Measurements from ENCODE around the gene CTBP2.

Gene CTBP2

GRCh38 chr10:125017547-125018298, 142.6 kb downstream of the CTBP2 start:
- no peak overlapping the region for H3K4me3 ChIP-seq (ENCODE audit: insufficient read depth, low read length, poor library complexity, severe bottlenecking)
- H4K20me1 ChIP-seq (ENCODE audit: low read depth, low read length): no peaks in the 10 kb centered on the region
- peaks cover 6% of the 10 kb centered on the region; the same call in 1 of the 2 replicates for H3K27me3 ChIP-seq (ENCODE audit: low read length)
- TF ChIP-seq, protein P1, sequence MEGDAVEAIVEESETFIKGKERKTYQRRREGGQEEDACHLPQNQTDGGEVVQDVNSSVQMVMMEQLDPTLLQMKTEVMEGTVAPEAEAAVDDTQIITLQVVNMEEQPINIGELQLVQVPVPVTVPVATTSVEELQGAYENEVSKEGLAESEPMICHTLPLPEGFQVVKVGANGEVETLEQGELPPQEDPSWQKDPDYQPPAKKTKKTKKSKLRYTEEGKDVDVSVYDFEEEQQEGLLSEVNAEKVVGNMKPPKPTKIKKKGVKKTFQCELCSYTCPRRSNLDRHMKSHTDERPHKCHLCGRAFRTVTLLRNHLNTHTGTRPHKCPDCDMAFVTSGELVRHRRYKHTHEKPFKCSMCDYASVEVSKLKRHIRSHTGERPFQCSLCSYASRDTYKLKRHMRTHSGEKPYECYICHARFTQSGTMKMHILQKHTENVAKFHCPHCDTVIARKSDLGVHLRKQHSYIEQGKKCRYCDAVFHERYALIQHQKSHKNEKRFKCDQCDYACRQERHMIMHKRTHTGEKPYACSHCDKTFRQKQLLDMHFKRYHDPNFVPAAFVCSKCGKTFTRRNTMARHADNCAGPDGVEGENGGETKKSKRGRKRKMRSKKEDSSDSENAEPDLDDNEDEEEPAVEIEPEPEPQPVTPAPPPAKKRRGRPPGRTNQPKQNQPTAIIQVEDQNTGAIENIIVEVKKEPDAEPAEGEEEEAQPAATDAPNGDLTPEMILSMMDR (IDR thresholded peaks at IDR 0.05; ENCODE audit: insufficient read depth, low read length, poor library complexity, severe bottlenecking): no peak
- no peak for TF ChIP-seq EZH2phosphoT487 (conservative IDR thresholded peaks at IDR 0.05; ENCODE audit: low read length)
- no peak overlapping the region for H2AFZ ChIP-seq (ENCODE audit: low read depth, low read length, severe bottlenecking)
- no peaks in the 10 kb centered on the region for H3K9me2 ChIP-seq (replicated peaks; ENCODE audit: insufficient read depth, low read length)
- H3K9me3 ChIP-seq (ENCODE audit: insufficient read depth, low read length): no peaks in the 10 kb centered on the region
- no peaks in the 10 kb centered on the region for H3F3A ChIP-seq (ENCODE audit: insufficient read depth)
- H3K4me2 ChIP-seq (ENCODE audit: low read depth, low read length, poor library complexity, severe bottlenecking): no peak overlapping the region
- H3K27ac ChIP-seq (ENCODE audit: low read depth, low read length): no peak overlapping the region
- no peaks in the 10 kb centered on the region for H3K79me2 ChIP-seq (ENCODE audit: insufficient read depth, low read length)
- H3K9ac ChIP-seq (ENCODE audit: low read length): no peak overlapping the region
- H3K36me3 ChIP-seq (ENCODE audit: low read length): no peaks in the 10 kb centered on the region

- no peaks in the 10 kb centered on the region for H3K36me3 ChIP-seq (ENCODE audit: low read length)
- no peak overlapping the region for H3K27ac ChIP-seq (ENCODE audit: low read depth, low read length)
- no peak overlapping the region for H3K4me3 ChIP-seq (ENCODE audit: insufficient read depth, low read length, poor library complexity, severe bottlenecking)
- H3K9me3 ChIP-seq (ENCODE audit: insufficient read depth, low read length): no peaks in the 10 kb centered on the region
- H4K20me1 ChIP-seq (ENCODE audit: low read depth, low read length): no peaks in the 10 kb centered on the region
- TF ChIP-seq, protein P1 (IDR thresholded peaks at IDR 0.05; ENCODE audit: insufficient read depth, low read length, poor library complexity, severe bottlenecking): no peak
- no peak for TF ChIP-seq EZH2phosphoT487 (conservative IDR thresholded peaks at IDR 0.05; ENCODE audit: low read length)
- peaks cover 6% of the 10 kb centered on the region; the same call in 1 of the 2 replicates for H3K27me3 ChIP-seq (ENCODE audit: low read length)
- H3K9me2 ChIP-seq (replicated peaks; ENCODE audit: insufficient read depth, low read length): no peaks in the 10 kb centered on the region
- H3K79me2 ChIP-seq (ENCODE audit: insufficient read depth, low read length): no peaks in the 10 kb centered on the region
- no peak overlapping the region for H2AFZ ChIP-seq (ENCODE audit: low read depth, low read length, severe bottlenecking)
- no peak overlapping the region for H3K4me2 ChIP-seq (ENCODE audit: low read depth, low read length, poor library complexity, severe bottlenecking)
- H3K9ac ChIP-seq (ENCODE audit: low read length): no peak overlapping the region
- H3F3A ChIP-seq (ENCODE audit: insufficient read depth): no peaks in the 10 kb centered on the region
Measured at GRCh38 chr10:125016611-125017202, 143.7 kb downstream of the CTBP2 start.

GRCh38 chr10:125016123-125016522, 144.2 kb downstream of the CTBP2 start:
- H3K79me2 ChIP-seq (ENCODE audit: insufficient read depth, low read length): no peaks in the 10 kb centered on the region
- peaks cover 6% of the 10 kb centered on the region; the same call in 1 of the 2 replicates for H3K27me3 ChIP-seq (ENCODE audit: low read length)
- H3K9me3 ChIP-seq (ENCODE audit: insufficient read depth, low read length): no peaks in the 10 kb centered on the region
- no peaks in the 10 kb centered on the region for H3F3A ChIP-seq (ENCODE audit: insufficient read depth)
- H3K36me3 ChIP-seq (ENCODE audit: low read length): no peaks in the 10 kb centered on the region
- no peak overlapping the region for H3K27ac ChIP-seq (ENCODE audit: low read depth, low read length)
- no peaks in the 10 kb centered on the region for H3K9me2 ChIP-seq (replicated peaks; ENCODE audit: insufficient read depth, low read length)
- no peak overlapping the region for H3K9ac ChIP-seq (ENCODE audit: low read length)
- no peak overlapping the region for H3K4me2 ChIP-seq (ENCODE audit: low read depth, low read length, poor library complexity, severe bottlenecking)
- no peak overlapping the region for H3K4me3 ChIP-seq (ENCODE audit: insufficient read depth, low read length, poor library complexity, severe bottlenecking)
- H4K20me1 ChIP-seq (ENCODE audit: low read depth, low read length): no peaks in the 10 kb centered on the region
- no peak overlapping the region for H2AFZ ChIP-seq (ENCODE audit: low read depth, low read length, severe bottlenecking)
- no peak for TF ChIP-seq EZH2phosphoT487 (conservative IDR thresholded peaks at IDR 0.05; ENCODE audit: low read length)
- TF ChIP-seq, protein P1 (IDR thresholded peaks at IDR 0.05; ENCODE audit: insufficient read depth, low read length, poor library complexity, severe bottlenecking): no peak
